OCI-LY3 (cell line): ENCODE results near the gene LMBRD2.

Source experiments
- EZH2phosphoT487 ChIP-seq: fragments of 200-600 bp; shearing (Covaris generic); IDR thresholded peaks from 2 replicates; pipeline ENCODE4 v1.6.1; 2018; ENCODE audit warnings: antibody characterized with exemption, mixed run types, low read depth
- TF ChIP-seq, protein P1 (sequence below): fragments of 200-600, 300-600 bp; sonication (generic); IDR thresholded peaks from 2 replicates; pipeline ENCODE4 v1.5.1; 2014; ENCODE audit warnings: antibody characterized with exemption, low read length, low read depth

DNA sequence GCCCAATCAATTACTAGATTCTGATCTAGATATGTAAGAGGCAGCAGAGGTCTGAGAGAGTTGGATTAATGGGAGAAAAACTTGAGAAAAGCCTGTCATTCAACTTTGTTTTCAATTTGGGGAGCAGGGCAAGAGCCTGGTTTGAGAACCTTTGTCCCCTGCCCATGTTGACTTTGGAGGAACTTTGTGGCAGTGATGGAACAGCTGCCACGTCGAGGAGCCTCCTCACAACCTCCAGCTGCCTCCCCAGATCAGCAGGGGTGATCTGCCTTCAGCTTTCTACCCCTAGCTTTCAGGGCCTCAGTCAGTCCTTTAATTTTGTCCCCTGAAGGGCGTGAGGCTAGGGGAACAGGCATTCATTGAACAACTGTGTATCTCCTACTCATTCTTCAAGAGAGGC is 8.9 kb upstream of the LMBRD2 start:
- TF ChIP-seq, protein P1, sequence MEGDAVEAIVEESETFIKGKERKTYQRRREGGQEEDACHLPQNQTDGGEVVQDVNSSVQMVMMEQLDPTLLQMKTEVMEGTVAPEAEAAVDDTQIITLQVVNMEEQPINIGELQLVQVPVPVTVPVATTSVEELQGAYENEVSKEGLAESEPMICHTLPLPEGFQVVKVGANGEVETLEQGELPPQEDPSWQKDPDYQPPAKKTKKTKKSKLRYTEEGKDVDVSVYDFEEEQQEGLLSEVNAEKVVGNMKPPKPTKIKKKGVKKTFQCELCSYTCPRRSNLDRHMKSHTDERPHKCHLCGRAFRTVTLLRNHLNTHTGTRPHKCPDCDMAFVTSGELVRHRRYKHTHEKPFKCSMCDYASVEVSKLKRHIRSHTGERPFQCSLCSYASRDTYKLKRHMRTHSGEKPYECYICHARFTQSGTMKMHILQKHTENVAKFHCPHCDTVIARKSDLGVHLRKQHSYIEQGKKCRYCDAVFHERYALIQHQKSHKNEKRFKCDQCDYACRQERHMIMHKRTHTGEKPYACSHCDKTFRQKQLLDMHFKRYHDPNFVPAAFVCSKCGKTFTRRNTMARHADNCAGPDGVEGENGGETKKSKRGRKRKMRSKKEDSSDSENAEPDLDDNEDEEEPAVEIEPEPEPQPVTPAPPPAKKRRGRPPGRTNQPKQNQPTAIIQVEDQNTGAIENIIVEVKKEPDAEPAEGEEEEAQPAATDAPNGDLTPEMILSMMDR = no peak
- no peak for TF ChIP-seq EZH2phosphoT487
